T-cell (primary cell): ENCODE measurements around the gene SEC14L1. TPM values are rescaled to one million over a fixed set of nuclear protein-coding genes. Genes with fewer than 3 reads are reported as not detected.

ENCODE experiments used
- ATAC-seq, 4 experiments: fragments of 200-7000 bp in 3 of 4; fragments of 150-1000 bp in 1 of 4; cut with Tn5 transposase; replicated peaks in 1 of 4; 1 replicate in 3 of 4; 2 replicates in 1 of 4; pipeline ENCODE4 v1.10.0; 2021; ENCODE audit warnings: moderate library complexity in 3 of 4, mild to moderate bottlenecking in 2 of 4, moderate number of reproducible peaks in 1 of 4
- CTCF ChIA-PET, 2 donors: fragments of 300-600 bp; sonication (Branson Sonifier 250); formaldehyde crosslinking; loops; one replicate each; lab custom pipeline; 2022; ENCODE audit warnings: antibody characterized with exemption in 2 of 2; lab: Charles Lee
- POLR2A ChIA-PET, 2 donors: fragments of 300-600 bp; sonication (Branson Sonifier 250); formaldehyde crosslinking; loops; one replicate each; lab custom pipeline; 2022; ENCODE audit warnings: antibody characterized with exemption in 2 of 2; lab: Charles Lee
- DNase-seq, 35 experiments: peaks; one replicate each; pipeline versions ENCODE4 v3.0.0 to v3.0.0-alpha.2; 2013 to 2023
- H3K27ac ChIP-seq: one replicate; pipeline ENCODE4 v1.5.1; 2013; ENCODE audit warnings: low read length
- H3K27me3 ChIP-seq, 2 experiments: replicated peaks in 1 of 2; 1 replicate in 1 of 2; 2 replicates in 1 of 2; pipeline versions ENCODE4 v1.6.1 to v1.7.0; 2013; ENCODE audit warnings: low read length in 1 of 2, mixed read lengths in 1 of 2; ENCODE audit not compliant: control insufficient read depth in 2 of 2, insufficient read depth in 2 of 2; ENCODE audit errors: extremely low read depth in 1 of 2
- H3K36me3 ChIP-seq, 2 donors: 1 replicate in 1 of 2; 2 replicates in 1 of 2; pipeline versions ENCODE4 v1.6.1 to v1.7.0; 2013; ENCODE audit warnings: low read length in 1 of 2; ENCODE audit not compliant: control insufficient read depth in 2 of 2, insufficient read depth in 1 of 2; ENCODE audit errors: extremely low read depth in 1 of 2
- H3K4me1 ChIP-seq, 2 experiments: 1 replicate in 1 of 2; 2 replicates in 1 of 2; pipeline versions ENCODE4 v1.6.1 to v1.7.0; 2013; ENCODE audit warnings: low read length in 2 of 2, mixed read lengths in 1 of 2; ENCODE audit not compliant: insufficient read depth in 2 of 2, control insufficient read depth in 1 of 2; ENCODE audit errors: extremely low read depth in 1 of 2
- H3K4me3 ChIP-seq, 2 donors: 1 replicate in 1 of 2; 2 replicates in 1 of 2; pipeline versions ENCODE4 v1.5.1 to v1.7.0; 2013; ENCODE audit warnings: mild to moderate bottlenecking in 2 of 2, low read length in 1 of 2, moderate library complexity in 1 of 2; ENCODE audit not compliant: control insufficient read depth in 1 of 2; ENCODE audit errors: extremely low read depth in 1 of 2
- H3K9me3 ChIP-seq: 2 replicates; pipeline ENCODE4 v1.7.0; 2013
- H3K27ac Mint-ChIP-seq, 2 donors: one replicate each; pipeline ENCODE4 v1.8.0; 2020 to 2021; ENCODE audit warnings: mild to moderate bottlenecking in 2 of 2, mixed read lengths in 2 of 2
- H3K27me3 Mint-ChIP-seq, 2 donors: one replicate each; pipeline ENCODE4 v1.8.0; 2021 to 2022; ENCODE audit warnings: mixed read lengths in 2 of 2
- H3K36me3 Mint-ChIP-seq: one replicate; pipeline ENCODE4 v1.8.0; 2021; ENCODE audit warnings: mixed read lengths
- H3K4me1 Mint-ChIP-seq, 3 donors: one replicate each; pipeline ENCODE4 v1.8.0; 2020 to 2022; ENCODE audit warnings: mixed read lengths in 3 of 3, mild to moderate bottlenecking in 1 of 3
- H3K4me3 Mint-ChIP-seq, 3 donors: one replicate each; pipeline ENCODE4 v1.8.0; 2020 to 2022; ENCODE audit warnings: mild to moderate bottlenecking in 3 of 3, mixed read lengths in 3 of 3, moderate library complexity in 3 of 3
- H3K9me3 Mint-ChIP-seq, 3 donors: one replicate each; pipeline ENCODE4 v1.8.0; 2020 to 2022; ENCODE audit warnings: mixed read lengths in 3 of 3
- WGBS: methylation state at CpG from one replicate; pipeline ENCODE4 v1.1.5; 2013; ENCODE audit warnings: missing lambda C conversion rate; ENCODE audit not compliant: insufficient coverage; 5-methylcytosine and 5-hydroxymethylcytosine counted together
- total RNA-seq, 35 experiments: library from RNA in 6 of 35; stranded (reverse) in 6 of 35; fragments of 120-200 nt in 1 of 35; gene quantifications; one replicate each; pipeline versions ENCODE4 v1.2.1 to v1.2.4 and lab custom pipeline; 2013 to 2026

Gene SEC14L1
- total RNA-seq, 5 donors from 2014 or later (not counting 1 experiment from before 2014, with no cell fraction given), result 36.9 to 71.6 (median 46.2) TPM

- Mint-ChIP-seq H3K4me1 (no peaks in the 10 kb centered on the region), H3K27me3 (no peaks in the 10 kb centered on the region), H3K4me3 (no peak overlapping the region), H3K36me3 (peaks cover 72% of the 10 kb centered on the region), H3K9me3 (no peaks in the 10 kb centered on the region), H3K27ac (no peak overlapping the region)
- ChIA-PET CTCF (no interaction called here), POLR2A (no interaction called here)
- Histone ChIP-seq H3K4me3 (no peak overlapping the region), H3K27ac (no peak overlapping the region), H3K4me1 (no peaks in the 10 kb centered on the region), H3K9me3 (no peaks in the 10 kb centered on the region), H3K36me3 (peaks cover 25 to 75% of the 10 kb centered on the region in 2 donors), H3K27me3 (no peaks in the 10 kb centered on the region)
- ATAC-seq (no peak), DNase-seq (no peak)
- 100% methylated on average over 7 of the region's 12 CpGs for WGBS
Measured at GRCh38 chr17:77203436-77203835, 62.7 kb downstream of the SEC14L1 start.

- H3K9me3 ChIP-seq, result no peaks in the 10 kb centered on the region
- CTCF ChIA-PET, result no interaction called here
- no peaks in the 10 kb centered on the region for H3K27me3 ChIP-seq
- Mint-ChIP-seq H3K9me3 (no peaks in the 10 kb centered on the region), H3K4me3 (no peak overlapping the region), H3K27ac (no peak overlapping the region), H3K36me3 (peaks cover 73% of the 10 kb centered on the region), H3K4me1 (no peaks in the 10 kb centered on the region), H3K27me3 (no peaks in the 10 kb centered on the region)
- 93% methylated on average over 9 of the region's 13 CpGs for WGBS
- no peaks in the 10 kb centered on the region for H3K4me1 ChIP-seq
- no peak for ATAC-seq
- no peak overlapping the region for H3K4me3 ChIP-seq
- H3K27ac ChIP-seq, result no peak overlapping the region
- peaks cover 26 to 79% of the 10 kb centered on the region in 2 donors for H3K36me3 ChIP-seq
- POLR2A ChIA-PET, result no interaction called here
- DNase-seq, result no peak
Measured at GRCh38 chr17:77203846-77204245, 63.1 kb downstream of the SEC14L1 start.

- ATAC-seq (no peak), DNase-seq (no peak)
- H3K36me3 ChIP-seq, result peaks cover 26 to 82% of the 10 kb centered on the region in 2 donors
- no peaks in the 10 kb centered on the region for H3K9me3 ChIP-seq
- ChIA-PET CTCF (no interaction called here), POLR2A (no interaction called here)
- 100% methylated on average over 1 of the region's 8 CpGs for WGBS
- Mint-ChIP-seq H3K4me1 (no peaks in the 10 kb centered on the region), H3K4me3 (no peak overlapping the region), H3K27ac (no peak overlapping the region), H3K27me3 (no peaks in the 10 kb centered on the region), H3K9me3 (no peaks in the 10 kb centered on the region), H3K36me3 (peaks cover 70% of the 10 kb centered on the region)
- H3K4me3 ChIP-seq, result no peak overlapping the region
- no peaks in the 10 kb centered on the region for H3K4me1 ChIP-seq
- no peak overlapping the region for H3K27ac ChIP-seq
- H3K27me3 ChIP-seq, result no peaks in the 10 kb centered on the region
Measured at GRCh38 chr17:77204536-77204935, 63.8 kb downstream of the SEC14L1 start.

- Histone ChIP-seq H3K4me1 (no peaks in the 10 kb centered on the region), H3K27me3 (no peaks in the 10 kb centered on the region), H3K36me3 (peaks cover 25 to 84% of the 10 kb centered on the region in 2 donors), H3K27ac (no peak overlapping the region), H3K9me3 (no peaks in the 10 kb centered on the region), H3K4me3 (no peak overlapping the region)
- CTCF ChIA-PET, result no interaction called here
- POLR2A ChIA-PET, result no interaction called here
- ATAC-seq (no peak), DNase-seq (no peak)
- Mint-ChIP-seq H3K36me3 (peaks cover 71% of the 10 kb centered on the region), H3K4me1 (no peaks in the 10 kb centered on the region), H3K9me3 (no peaks in the 10 kb centered on the region), H3K4me3 (no peak overlapping the region), H3K27me3 (no peaks in the 10 kb centered on the region), H3K27ac (no peak overlapping the region)
- 100% methylated on average over 1 of the region's 9 CpGs for WGBS
Measured at GRCh38 chr17:77205396-77206125, 64.8 kb downstream of the SEC14L1 start.

GRCh38 chr17:77206158-77206956 is 65.6 kb downstream of the SEC14L1 start:
- no peak overlapping the region for H3K4me3 ChIP-seq
- no peak for DNase-seq
- no peaks in the 10 kb centered on the region for H3K9me3 ChIP-seq
- Mint-ChIP-seq H3K4me3 (no peak overlapping the region), H3K4me1 (peaks cover 0 to 2% (median 0%) of the 10 kb centered on the region in 3 donors), H3K9me3 (no peaks in the 10 kb centered on the region), H3K27me3 (no peaks in the 10 kb centered on the region), H3K27ac (peak overlapping the region in 1 of 2 donors; percentile 16), H3K36me3 (peaks cover 70% of the 10 kb centered on the region)
- H3K27ac ChIP-seq, result no peak overlapping the region
- H3K36me3 ChIP-seq, result peaks cover 26 to 86% of the 10 kb centered on the region in 2 donors
- H3K4me1 ChIP-seq, result no peaks in the 10 kb centered on the region
- H3K27me3 ChIP-seq, result no peaks in the 10 kb centered on the region
- ChIA-PET CTCF (interaction anchor here in 1 of 2 donors (1.0 kb wide), 1 partner anchor 10 kb away, joined by 4 read pairs; no protein-coding TSS in a partner anchor), POLR2A (interaction anchor here in 1 of 2 donors (0.6 kb wide), 1 partner anchor 75 kb away, joined by 3 read pairs; no protein-coding TSS in a partner anchor)
- ATAC-seq, result no peak
- 66% methylated on average over 3 of the region's 14 CpGs for WGBS

- Histone ChIP-seq H3K9me3 (no peaks in the 10 kb centered on the region), H3K36me3 (peaks cover 34 to 93% of the 10 kb centered on the region in 2 donors), H3K4me1 (no peaks in the 10 kb centered on the region), H3K27me3 (no peaks in the 10 kb centered on the region), H3K4me3 (no peak overlapping the region), H3K27ac (no peak overlapping the region)
- Mint-ChIP-seq H3K36me3 (peaks cover 76% of the 10 kb centered on the region), H3K9me3 (no peaks in the 10 kb centered on the region), H3K4me3 (no peak overlapping the region), H3K27ac (no peak overlapping the region), H3K27me3 (no peaks in the 10 kb centered on the region), H3K4me1 (peaks cover 0 to 7% (median 2%) of the 10 kb centered on the region in 3 donors)
- WGBS, result 97% methylated on average over 3 of the region's 9 CpGs
- ATAC-seq, result no peak
- DNase-seq, result no peak
- CTCF ChIA-PET, result no interaction called here
- POLR2A ChIA-PET, result interaction anchor here in 1 of 2 donors (0.6 kb wide), 1 partner anchor 71 kb away, joined by 5 read pairs; no protein-coding TSS in a partner anchor
Measured at GRCh38 chr17:77207689-77208216, 67.0 kb downstream of the SEC14L1 start.
